ENCODE results near the gene ATF7. TPM values are rescaled to one million over a fixed set of nuclear protein-coding genes. Genes with fewer than 3 reads are reported as not detected.
"Not testable (repeated sequence)": the region's sequence is repeated elsewhere in the genome, so short reads cannot be mapped to it uniquely, and the experiment has no call there.

The ATF7 gene
- total RNA-seq, 2 donors from 2014 or later, result 37.9 to 46.7 TPM

- no peak for DNase-seq (ENCODE audit: low spot score)
- peak overlapping the region; percentile 16 to 76 for H3K27ac ChIP-seq
- no peaks in the 10 kb centered on the region for H3K36me3 ChIP-seq
- peaks cover 7% of the 10 kb centered on the region for H3K4me1 ChIP-seq (replicated peaks)
- WGBS, result 47% methylated on average over 6 of the region's 6 CpGs
- intact Hi-C loops (cut with DNase I), result no loop called here
- no peaks in the 10 kb centered on the region for H3K27me3 ChIP-seq (replicated peaks; ENCODE audit: insufficient read depth)
- H3K9me3 ChIP-seq, result no peaks in the 10 kb centered on the region
- no peak overlapping the region for H3K4me3 ChIP-seq
- TF ChIP-seq POLR2A (IDR thresholded peaks at IDR 0.05) (no peak), POLR2AphosphoS5 (IDR thresholded peaks at IDR 0.05) (no peak), CTCF (IDR thresholded peaks at IDR 0.05) (no peak)
These were observed 65.8 kb downstream of the ATF7 start for GRCh38 chr12:53560351-53560750.

- Histone ChIP-seq H3K4me1 (replicated peaks) (peaks cover 7% of the 10 kb centered on the region), H3K27me3 (replicated peaks; ENCODE audit: insufficient read depth) (no peaks in the 10 kb centered on the region), H3K9me3 (no peaks in the 10 kb centered on the region), H3K27ac (peak overlapping the region; percentile 26 to 49), H3K4me3 (no peak overlapping the region), H3K36me3 (no peaks in the 10 kb centered on the region)
- TF ChIP-seq POLR2AphosphoS5 (IDR thresholded peaks at IDR 0.05), result no peak
- TF ChIP-seq CTCF (IDR thresholded peaks at IDR 0.05), result no peak
- TF ChIP-seq POLR2A (IDR thresholded peaks at IDR 0.05), result no peak
- 100% methylated on average over 1 of the region's 1 CpG for WGBS
- intact Hi-C loops (cut with DNase I), result no loop called here
- no peak for DNase-seq (ENCODE audit: low spot score)
These were observed 67.6 kb downstream of the ATF7 start for GRCh38 chr12:53558631-53559030.

GRCh38 chr12:53552361-53553327 lies 73.5 kb downstream of the ATF7 start:
- no peak for TF ChIP-seq POLR2AphosphoS5 (IDR thresholded peaks at IDR 0.05)
- TF ChIP-seq CTCF (IDR thresholded peaks at IDR 0.05), result no peak
- TF ChIP-seq POLR2A (IDR thresholded peaks at IDR 0.05), result no peak
- WGBS, result 79% methylated on average over 14 of the region's 14 CpGs
- intact Hi-C loops (cut with DNase I), result no loop called here
- Histone ChIP-seq H3K4me3 (no peak overlapping the region), H3K9me3 (no peaks in the 10 kb centered on the region), H3K27me3 (replicated peaks; ENCODE audit: insufficient read depth) (no peaks in the 10 kb centered on the region), H3K36me3 (no peaks in the 10 kb centered on the region), H3K27ac (no peak overlapping the region), H3K4me1 (replicated peaks) (no peaks in the 10 kb centered on the region)
- no peak for DNase-seq (ENCODE audit: low spot score)

- Histone ChIP-seq H3K27ac (no peak overlapping the region), H3K36me3 (no peaks in the 10 kb centered on the region), H3K9me3 (no peaks in the 10 kb centered on the region), H3K27me3 (replicated peaks; ENCODE audit: insufficient read depth) (no peaks in the 10 kb centered on the region), H3K4me3 (no peak overlapping the region), H3K4me1 (replicated peaks) (no peaks in the 10 kb centered on the region)
- DNase-seq (ENCODE audit: low spot score), result no peak
- intact Hi-C loops (cut with DNase I), result no loop called here
- TF ChIP-seq POLR2AphosphoS5 (IDR thresholded peaks at IDR 0.05) (no peak), CTCF (IDR thresholded peaks at IDR 0.05) (no peak), POLR2A (IDR thresholded peaks at IDR 0.05) (no peak)
- 53% methylated on average over 2 of the region's 2 CpGs for WGBS
These were observed 74.3 kb downstream of the ATF7 start for GRCh38 chr12:53551889-53552291.

- Histone ChIP-seq H3K36me3 (no peaks in the 10 kb centered on the region), H3K4me3 (no peak overlapping the region), H3K9me3 (no peaks in the 10 kb centered on the region), H3K4me1 (replicated peaks) (no peaks in the 10 kb centered on the region), H3K27ac (no peak overlapping the region), H3K27me3 (replicated peaks; ENCODE audit: insufficient read depth) (no peaks in the 10 kb centered on the region)
- DNase-seq (ENCODE audit: low spot score), result no peak
- intact Hi-C loops (cut with DNase I), result no loop called here
- 93% methylated on average over 1 of the region's 1 CpG for WGBS
- TF ChIP-seq POLR2AphosphoS5 (IDR thresholded peaks at IDR 0.05), result no peak
- no peak for TF ChIP-seq CTCF (IDR thresholded peaks at IDR 0.05)
- no peak for TF ChIP-seq POLR2A (IDR thresholded peaks at IDR 0.05)
These were observed 75.6 kb downstream of the ATF7 start for GRCh38 chr12:53550595-53550994.

GRCh38 chr12:53550131-53550530 lies 76.1 kb downstream of the ATF7 start:
- over 99% methylated on average over 8 of the region's 8 CpGs for WGBS
- H3K27me3 ChIP-seq (replicated peaks; ENCODE audit: insufficient read depth); DNase-seq (ENCODE audit: low spot score); intact Hi-C loops (cut with DNase I); H3K4me3 ChIP-seq; H3K4me1 ChIP-seq (replicated peaks); H3K27ac ChIP-seq; H3K9me3 ChIP-seq; H3K36me3 ChIP-seq: not testable (repeated sequence)

GRCh38 chr12:53548354-53548753 lies 77.8 kb downstream of the ATF7 start:
- H3K27me3 ChIP-seq (replicated peaks; ENCODE audit: insufficient read depth); H3K4me1 ChIP-seq (replicated peaks); H3K9me3 ChIP-seq; H3K36me3 ChIP-seq; H3K27ac ChIP-seq; H3K4me3 ChIP-seq; DNase-seq (ENCODE audit: low spot score): not testable (repeated sequence)
- 98% methylated on average over 6 of the region's 6 CpGs for WGBS
- intact Hi-C loops (cut with DNase I), result loop anchor here (10.0 kb wide), 1 partner anchor 76 kb away; the partner anchor contains the start of gene ATF7
